Effector CD8-positive, alpha-beta T cell (primary cell): ENCODE results near the gene CBLC.

ENCODE experiments used
- DNase-seq: peaks from one replicate; lab custom pipeline; 2025; lab: John Stamatoyannopoulos, UW

CBLC gene

GRCh38 chr19:44746616-44746945 lies 31.1 kb upstream of the CBLC start:
- DNase-seq = no peak

DNA sequence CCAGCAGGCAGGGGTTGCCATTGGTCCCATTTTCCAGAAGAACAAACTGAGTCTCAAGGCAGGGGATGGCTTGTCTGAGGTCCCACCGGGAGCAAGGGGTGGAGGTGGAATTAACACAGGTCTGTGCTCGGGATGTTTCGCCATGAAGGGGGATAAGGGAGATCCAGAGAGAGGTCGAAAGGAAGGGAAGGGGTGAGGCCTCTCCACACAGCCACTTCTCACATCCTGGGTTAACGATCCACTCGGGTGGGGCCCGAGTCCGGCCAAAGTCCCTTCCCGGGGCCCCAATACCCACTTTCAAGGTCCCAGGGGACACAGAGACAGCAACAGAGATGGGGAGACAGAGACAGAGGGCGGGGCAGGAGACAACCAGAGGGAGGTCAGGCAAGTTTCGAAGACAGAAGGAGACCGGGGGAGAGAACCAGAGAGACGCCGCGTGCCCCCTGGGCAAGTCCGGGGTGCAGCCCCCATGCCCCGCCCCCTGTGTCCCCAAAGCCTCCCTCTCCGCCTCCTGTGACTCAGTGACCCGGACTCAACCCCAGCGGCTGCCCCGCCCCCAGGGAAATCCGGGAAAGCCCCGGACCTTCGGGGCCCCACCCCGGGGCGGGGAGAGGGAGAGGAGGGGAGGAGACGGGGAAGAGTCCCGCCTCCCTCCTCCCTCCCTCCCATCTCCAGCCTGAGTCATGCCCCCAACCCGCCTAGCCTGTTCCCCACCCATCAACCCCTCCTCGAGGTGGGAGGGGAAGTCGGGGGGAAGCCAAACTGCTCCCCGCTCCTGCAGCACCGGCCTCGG lies 30.5 kb upstream of the CBLC start:
- peak; percentile 89 for DNase-seq

GRCh38 chr19:44747739-44748425 lies 29.8 kb upstream of the CBLC start:
- no peak for DNase-seq

DNA sequence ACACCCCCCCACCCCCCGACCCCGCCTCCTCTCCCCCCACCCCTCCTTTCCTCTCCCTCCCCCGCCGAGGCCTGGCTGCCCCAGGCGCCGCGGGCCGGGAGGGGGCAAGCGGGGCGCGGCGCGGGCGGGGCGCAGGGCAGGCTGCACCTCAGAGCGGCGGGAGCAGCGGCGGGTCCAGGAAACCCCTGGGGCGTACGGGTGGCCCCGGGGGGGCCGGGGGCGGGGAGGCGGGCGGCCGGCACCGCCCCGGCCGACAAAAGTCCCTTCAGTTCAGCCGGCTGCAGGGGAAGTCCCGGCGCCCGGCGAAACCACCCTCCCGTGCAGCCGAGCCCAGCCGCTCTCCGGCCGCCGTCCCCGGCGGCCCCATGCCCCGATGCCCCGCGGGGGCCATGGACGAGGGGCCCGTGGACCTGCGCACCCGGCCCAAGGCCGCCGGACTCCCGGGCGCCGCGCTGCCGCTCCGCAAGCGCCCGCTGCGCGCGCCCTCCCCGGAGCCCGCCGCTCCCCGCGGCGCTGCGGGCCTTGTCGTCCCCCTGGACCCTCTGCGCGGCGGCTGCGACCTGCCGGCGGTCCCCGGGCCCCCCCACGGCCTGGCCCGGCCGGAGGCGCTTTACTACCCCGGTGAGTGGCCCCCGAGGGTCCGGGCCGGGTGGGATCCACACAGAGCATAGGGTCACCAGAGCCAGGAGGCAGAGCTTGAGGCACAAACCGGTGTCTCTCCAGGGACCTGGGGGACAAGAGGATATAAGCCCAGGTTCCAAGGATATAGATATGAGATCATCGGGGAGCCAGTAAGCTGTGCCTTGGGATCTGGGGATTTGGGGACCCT lies 29.1 kb upstream of the CBLC start, which contains the start of gene BCL3:
Gene BCL3, plus strand, starts transcription at position 283 of the 829 bp plus-strand sequence. Its CDS starts 83 bp downstream, at position 366.
- peak; percentile 37 for DNase-seq

DNA sequence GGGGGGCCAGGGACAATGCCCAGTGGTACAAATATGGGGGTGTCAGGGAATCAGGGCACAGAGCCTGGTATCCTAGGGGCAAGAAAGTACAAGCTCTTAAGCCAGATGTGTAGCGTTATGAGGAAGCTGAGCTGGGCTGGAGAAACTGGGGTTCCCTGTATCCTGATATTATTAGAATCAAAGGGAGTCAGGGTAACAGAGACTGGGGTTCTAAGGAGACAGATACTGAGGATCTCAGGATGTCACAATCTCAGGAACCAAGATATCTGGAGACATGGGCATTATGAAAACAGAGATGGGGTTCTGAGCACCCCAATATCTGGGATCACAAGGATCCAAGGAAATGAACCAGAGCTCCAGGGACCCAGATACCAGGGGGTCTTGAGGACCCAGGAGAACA lies 28.4 kb upstream of the CBLC start:
- DNase-seq = no peak

DNA sequence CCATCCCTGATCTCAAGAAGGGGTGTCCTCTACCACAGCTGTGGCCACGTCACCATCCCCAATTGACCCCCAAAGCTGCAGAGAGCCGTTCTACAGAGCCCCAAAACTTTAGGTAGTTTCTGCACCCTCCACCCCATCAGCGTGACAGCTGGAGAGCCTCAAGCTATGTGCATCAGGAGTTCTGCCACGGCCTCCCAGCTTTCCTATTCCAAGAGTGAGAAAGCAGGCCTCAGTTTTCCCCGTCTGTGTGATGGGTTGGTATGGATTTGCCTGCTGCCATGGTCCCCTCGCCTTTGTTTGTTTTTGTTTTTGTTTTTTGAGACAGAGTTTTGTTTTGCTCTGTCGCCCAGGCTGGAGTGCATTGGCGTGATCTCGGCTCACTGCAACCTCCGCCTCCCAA lies 27.7 kb upstream of the CBLC start:
- DNase-seq = no peak

DNA sequence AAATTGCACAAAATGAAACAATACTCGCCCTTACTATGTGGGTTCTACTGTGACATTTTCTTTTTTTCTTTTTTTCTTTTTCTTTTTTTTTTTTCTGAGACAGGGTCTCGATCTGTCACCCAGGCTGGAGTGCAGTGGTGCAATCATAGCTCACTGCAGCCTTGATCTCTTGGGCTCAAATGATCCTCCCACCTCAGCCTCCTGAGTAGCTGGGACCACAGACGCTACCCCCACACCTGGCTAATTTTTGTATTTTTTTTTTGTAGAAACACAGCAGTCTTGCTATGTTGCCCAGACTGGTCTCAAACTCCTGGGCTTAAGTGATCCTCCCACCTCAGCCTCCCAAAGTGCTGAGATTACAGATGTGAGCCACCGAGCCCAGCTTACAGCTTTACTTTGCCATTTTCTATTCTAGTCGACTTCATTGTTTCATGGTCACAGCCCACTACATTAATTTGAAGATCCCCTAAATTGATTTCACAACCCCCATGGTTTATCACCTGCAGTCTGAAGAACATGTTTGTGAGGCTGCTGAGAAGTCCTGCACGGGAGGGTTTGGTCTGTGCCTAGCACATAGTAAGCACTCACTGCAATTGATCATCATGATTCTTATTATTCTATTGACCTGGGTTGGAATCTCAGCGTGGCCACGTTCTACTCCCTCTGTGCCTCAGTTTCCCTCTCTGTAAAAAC lies 25.4 kb upstream of the CBLC start:
- DNase-seq = no peak

DNA sequence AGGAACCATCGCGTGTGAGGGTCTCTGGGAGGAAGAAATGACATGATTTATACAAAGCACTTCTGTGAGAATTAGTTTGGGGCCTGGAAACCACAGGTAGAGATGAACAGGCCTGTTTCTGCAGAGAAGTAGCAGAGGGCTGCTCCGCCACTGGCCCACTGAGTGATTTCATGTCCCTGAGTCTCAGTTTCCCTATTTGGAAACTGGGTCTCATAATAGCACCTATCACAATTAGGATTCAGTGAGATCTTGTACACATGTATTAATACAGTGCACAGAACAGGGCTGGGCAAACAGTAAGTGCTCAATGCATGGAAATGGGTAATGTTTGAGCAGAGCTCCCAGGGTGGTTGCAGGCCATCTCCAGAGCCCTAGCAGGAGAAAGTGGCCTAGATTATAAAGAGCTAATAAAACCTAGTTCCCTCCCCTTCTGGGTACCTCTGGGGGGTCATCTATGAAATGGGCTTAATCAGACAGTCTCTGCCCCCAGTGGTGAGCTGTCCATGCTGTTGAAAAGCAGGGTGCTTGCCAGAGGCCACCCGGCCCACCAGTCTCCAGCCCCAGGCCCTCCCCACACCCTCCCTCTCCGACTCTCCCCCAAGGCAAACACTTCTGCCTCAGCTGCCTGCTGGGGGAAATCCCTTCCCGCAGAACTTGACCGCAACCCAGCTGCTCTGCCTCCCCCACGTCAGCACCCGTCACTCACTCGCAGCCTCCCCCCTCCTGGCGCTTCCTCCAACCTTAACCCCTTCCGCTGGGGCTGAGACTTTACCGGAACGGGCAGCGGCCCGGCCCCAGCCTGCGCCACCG lies 24.7 kb upstream of the CBLC start:
- peak; percentile 86 for DNase-seq

GRCh38 chr19:44753626-44753931 lies 24.1 kb upstream of the CBLC start:
- peak; percentile 38 for DNase-seq

- DNase-seq = peak; percentile 36
These were observed 23.5 kb upstream of the CBLC start for GRCh38 chr19:44753932-44754749.

DNA sequence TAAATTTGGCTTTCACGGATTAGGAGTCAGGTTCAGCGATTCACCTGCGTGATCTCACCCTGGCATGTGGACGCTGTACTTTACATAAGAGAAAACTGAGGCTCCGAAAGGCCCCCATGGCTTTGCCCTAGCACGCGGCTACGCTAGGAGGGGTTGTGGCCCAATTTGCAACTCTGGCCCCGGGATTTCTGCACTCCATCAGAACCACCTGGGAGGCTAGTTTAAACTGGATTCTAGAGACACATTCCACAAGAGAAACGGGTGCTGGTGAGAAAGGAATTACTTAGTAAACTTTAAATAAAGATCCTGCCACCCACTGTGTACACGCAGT lies 23.0 kb upstream of the CBLC start:
- no peak for DNase-seq

DNA sequence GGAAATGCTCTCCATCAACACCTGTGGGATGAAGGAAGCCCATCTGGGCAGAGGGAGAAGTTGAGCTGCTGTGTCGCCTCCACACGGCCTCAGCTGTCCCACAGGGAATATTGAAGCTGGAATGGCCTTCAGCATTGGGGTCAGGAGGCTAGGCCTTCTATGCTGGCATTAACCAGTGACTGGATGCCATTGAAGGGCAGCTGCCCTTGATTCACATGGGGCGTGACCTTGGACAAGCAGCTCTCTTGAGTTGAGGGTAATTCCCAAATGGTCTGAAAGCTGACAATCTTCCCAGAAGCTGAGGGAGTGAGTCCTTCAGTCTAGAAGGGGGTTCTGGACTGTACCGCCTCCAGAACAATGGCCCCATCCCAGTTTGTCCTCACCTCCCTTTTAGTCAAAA lies 22.5 kb upstream of the CBLC start:
- DNase-seq = no peak

DNA sequence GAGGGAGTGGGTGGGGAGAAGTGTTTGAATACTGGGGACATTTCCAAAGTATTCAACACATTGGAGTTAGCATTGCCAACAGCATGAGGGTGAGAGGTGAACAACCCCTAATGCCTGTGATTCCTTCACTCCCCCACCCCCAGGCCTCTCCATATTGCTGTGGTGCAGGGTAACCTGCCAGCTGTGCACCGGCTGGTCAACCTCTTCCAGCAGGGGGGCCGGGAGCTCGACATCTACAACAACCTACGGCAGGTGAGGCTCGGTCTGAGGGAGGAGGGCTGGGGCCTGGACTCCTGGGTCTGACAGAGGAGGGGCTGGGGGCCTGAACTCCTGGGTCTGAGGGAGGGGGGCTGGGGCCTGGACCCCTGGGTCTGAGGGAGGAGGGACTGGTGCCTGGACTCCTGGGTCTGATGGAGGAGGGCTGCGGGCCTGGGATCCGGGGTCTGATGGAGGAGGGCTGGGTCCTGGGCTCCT lies 21.6 kb upstream of the CBLC start:
- no peak for DNase-seq

DNA sequence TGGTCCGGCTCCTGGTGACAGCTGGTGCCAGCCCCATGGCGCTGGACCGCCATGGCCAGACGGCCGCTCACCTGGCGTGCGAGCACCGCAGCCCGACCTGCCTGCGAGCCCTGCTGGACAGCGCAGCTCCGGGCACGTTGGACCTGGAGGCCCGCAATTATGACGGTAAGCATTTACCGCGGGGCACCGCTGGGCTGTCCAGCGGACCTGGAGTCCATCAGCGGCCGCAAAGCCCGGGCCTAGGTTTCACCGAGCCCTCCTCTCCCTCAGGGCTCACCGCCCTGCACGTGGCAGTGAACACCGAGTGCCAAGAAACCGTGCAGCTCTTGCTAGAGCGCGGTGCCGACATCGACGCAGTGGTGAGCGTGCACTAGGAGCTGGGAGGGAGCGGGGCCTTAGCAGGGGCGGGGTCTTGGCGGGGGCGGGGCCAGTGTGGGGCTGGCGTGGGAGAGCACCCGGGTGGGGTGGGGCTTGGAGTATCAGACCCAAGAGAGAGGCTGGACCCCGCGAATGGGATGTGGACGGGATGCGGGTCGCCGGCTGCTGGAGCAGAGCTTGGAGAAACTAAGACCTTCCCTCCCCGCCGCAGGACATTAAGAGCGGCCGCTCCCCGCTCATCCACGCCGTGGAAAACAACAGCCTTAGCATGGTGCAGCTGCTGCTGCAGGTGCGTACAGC lies 20.5 kb upstream of the CBLC start:
- DNase-seq = no peak

DNA sequence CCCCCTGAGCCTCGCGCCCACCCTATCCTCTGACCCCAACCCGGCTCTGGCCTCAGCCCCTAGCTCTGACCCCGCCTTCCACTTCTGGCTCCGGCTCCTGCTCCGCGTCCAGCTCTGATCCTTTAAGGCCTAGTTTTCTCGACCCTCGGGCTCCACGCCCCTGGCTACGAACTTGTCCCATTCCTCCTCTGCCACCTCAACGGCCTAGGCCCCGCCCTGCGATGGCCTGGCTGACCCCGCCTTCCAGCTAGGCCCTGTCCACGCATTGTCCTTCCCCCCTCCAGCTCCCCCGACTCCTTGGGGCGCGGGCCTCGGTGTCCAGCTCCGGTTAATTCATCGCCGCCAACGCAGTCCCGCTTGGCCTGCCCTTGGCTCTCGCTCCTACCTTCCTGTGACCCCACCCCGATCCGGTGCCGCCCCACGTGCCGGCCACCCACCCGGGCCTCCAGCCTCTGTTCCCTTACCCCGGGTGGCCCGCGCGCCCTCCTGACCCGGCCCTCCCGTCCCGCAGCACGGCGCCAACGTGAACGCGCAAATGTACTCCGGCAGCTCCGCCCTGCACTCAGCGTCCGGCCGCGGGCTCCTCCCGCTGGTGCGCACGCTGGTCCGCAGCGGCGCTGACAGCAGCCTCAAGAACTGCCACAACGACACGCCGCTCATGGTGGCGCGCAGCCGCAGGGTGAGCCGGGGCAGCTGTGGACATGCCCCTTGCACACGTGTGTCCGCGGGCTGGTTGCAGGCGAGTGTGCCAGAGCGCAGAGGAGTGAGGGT lies 19.8 kb upstream of the CBLC start:
- DNase-seq = no peak

DNA sequence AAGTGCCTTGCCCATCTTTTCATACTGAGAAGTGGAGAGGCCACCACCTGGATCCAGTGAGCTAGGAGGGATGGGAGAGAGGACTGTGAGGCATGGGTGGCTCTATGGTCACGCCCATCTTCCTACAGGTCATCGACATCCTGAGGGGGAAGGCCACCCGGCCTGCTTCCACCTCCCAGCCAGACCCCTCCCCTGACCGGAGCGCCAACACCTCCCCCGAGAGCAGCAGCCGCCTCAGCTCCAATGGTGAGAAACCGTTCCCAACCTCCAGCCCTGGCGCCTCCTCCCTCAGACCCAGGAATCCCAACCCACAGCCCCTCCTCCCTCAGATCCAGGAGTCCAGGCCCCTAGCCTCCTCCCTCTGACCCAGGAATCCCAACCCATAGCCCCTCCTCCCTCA lies 19.1 kb upstream of the CBLC start:
- no peak for DNase-seq

DNA sequence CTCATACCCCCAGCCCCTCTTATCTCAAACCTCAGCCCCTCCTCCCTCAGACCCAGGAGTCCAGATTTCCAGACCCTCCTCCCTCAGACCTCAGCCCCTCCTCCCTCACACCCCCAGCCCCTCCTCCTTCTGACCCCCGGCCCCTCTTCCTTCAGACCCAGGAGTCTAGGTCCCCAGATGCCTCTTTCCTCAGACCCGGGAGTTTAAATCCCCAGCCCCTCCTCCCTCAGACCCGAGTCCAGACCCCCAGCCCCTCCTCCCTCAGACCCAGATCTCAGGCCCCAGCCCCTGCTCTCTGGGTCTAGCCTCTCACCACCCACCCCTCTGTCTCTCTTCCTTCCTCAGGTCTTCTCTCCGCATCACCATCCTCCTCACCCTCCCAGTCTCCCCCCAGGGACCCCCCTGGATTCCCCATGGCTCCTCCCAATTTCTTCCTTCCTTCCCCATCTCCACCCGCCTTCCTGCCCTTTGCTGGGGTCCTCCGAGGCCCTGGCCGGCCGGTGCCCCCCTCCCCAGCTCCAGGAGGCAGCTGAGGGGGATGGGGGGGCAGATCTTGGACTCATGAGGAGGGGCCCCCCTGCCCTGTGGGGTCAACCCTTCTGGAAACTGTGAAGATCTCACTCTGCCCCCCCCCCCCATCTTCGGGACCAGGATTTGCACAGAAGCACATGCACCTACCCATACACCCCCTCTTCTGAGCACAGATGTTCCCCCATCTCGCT lies 18.4 kb upstream of the CBLC start:
- no peak for DNase-seq

DNA sequence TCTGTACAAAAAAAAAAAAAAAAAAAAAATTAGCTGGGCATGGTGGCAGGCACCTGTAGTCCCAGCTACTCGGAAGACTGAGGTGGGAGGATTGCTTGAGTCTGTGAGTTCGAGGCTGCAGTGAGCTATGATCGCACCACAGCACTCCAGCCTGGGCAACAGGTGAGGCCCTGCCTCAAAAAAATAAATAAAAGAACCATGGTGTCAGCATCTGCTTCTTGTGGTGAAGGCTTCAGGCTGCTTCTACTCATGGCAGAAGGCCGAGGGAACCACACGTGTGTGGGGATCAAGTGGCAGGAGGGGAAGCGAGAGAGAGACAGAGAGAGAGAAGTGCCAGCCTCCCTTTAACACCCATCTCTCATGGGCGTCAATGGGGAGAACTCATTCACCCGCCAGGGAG lies 15.7 kb upstream of the CBLC start:
- no peak for DNase-seq
